ENCODE results near the gene KDELR3.

- no peak for TF ChIP-seq POLR2A (IDR thresholded peaks at IDR 0.05; ENCODE audit: extremely low read depth, insufficient read length)
- TF ChIP-seq, protein P1, sequence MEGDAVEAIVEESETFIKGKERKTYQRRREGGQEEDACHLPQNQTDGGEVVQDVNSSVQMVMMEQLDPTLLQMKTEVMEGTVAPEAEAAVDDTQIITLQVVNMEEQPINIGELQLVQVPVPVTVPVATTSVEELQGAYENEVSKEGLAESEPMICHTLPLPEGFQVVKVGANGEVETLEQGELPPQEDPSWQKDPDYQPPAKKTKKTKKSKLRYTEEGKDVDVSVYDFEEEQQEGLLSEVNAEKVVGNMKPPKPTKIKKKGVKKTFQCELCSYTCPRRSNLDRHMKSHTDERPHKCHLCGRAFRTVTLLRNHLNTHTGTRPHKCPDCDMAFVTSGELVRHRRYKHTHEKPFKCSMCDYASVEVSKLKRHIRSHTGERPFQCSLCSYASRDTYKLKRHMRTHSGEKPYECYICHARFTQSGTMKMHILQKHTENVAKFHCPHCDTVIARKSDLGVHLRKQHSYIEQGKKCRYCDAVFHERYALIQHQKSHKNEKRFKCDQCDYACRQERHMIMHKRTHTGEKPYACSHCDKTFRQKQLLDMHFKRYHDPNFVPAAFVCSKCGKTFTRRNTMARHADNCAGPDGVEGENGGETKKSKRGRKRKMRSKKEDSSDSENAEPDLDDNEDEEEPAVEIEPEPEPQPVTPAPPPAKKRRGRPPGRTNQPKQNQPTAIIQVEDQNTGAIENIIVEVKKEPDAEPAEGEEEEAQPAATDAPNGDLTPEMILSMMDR (IDR thresholded peaks at IDR 0.05; ENCODE audit: low read depth, low read length): no peak
These were observed 12.2 kb upstream of the KDELR3 start for GRCh38 chr22:38455530-38456271.
